Nephron progenitor cell (in vitro differentiated cells): Measurements from ENCODE around the gene SELENOH.

Experiments used
- DNase-seq: peaks from one replicate; pipeline ENCODE4 v3.0.0; 2021
- H3K27ac Mint-ChIP-seq: 2 replicates; pipeline ENCODE4 v1.8.0; 2021; ENCODE audit warnings: mild to moderate bottlenecking, moderate library complexity, mixed read lengths
- H3K27me3 Mint-ChIP-seq: 2 replicates; pipeline ENCODE4 v1.8.0; 2021; ENCODE audit warnings: mild to moderate bottlenecking, low read depth, mixed read lengths; ENCODE audit not compliant: poor library complexity
- H3K36me3 Mint-ChIP-seq: 2 replicates; pipeline ENCODE4 v1.8.0; 2021; ENCODE audit warnings: low read depth, mixed read lengths
- H3K4me1 Mint-ChIP-seq: 2 replicates; pipeline ENCODE4 v1.8.0; 2021; ENCODE audit warnings: mixed read lengths
- H3K4me3 Mint-ChIP-seq: 2 replicates; pipeline ENCODE4 v1.8.0; 2021; ENCODE audit warnings: mild to moderate bottlenecking, moderate library complexity, mixed read lengths
- H3K9me3 Mint-ChIP-seq: 2 replicates; pipeline ENCODE4 v1.8.0; 2021; ENCODE audit warnings: mild to moderate bottlenecking, moderate library complexity, mixed read lengths
- CTCF ChIP-seq: fragments of 200-600 bp; sonication (generic); IDR thresholded peaks from 2 replicates; pipeline ENCODE4 v1.5.0; 2021; ENCODE audit warnings: antibody characterized with exemption

Gene SELENOH

GRCh38 chr11:57751676-57752253, 10.5 kb downstream of the SELENOH start, which contains the start of gene BTBD18:
TSS of gene BTBD18 (minus strand) at chr11:57751819. CDS start at chr11:57751188, 631 bp downstream.
- no peak within 1 kb of the TSS for H3K27ac Mint-ChIP-seq
- TF ChIP-seq CTCF, result peak; percentile 34
- no peaks in the 10 kb centered on the region for H3K27me3 Mint-ChIP-seq
- peaks cover 7% of the 10 kb centered on the region for H3K4me1 Mint-ChIP-seq
- peaks cover 11% of the 10 kb centered on the region for H3K36me3 Mint-ChIP-seq
- no peaks in the 10 kb centered on the region for H3K9me3 Mint-ChIP-seq
- H3K4me3 Mint-ChIP-seq, result no peak within 1 kb of the TSS
- no peak for DNase-seq

- no peaks in the 10 kb centered on the region for H3K9me3 Mint-ChIP-seq
- TF ChIP-seq CTCF, result no peak
- H3K4me3 Mint-ChIP-seq, result no peak overlapping the region
- H3K27me3 Mint-ChIP-seq, result no peaks in the 10 kb centered on the region
- no peak for DNase-seq
- H3K27ac Mint-ChIP-seq, result no peak overlapping the region
- peaks cover 5% of the 10 kb centered on the region for H3K36me3 Mint-ChIP-seq
- H3K4me1 Mint-ChIP-seq, result peaks cover 7% of the 10 kb centered on the region
Measured at GRCh38 chr11:57752954-57753353, 11.7 kb downstream of the SELENOH start.

- H3K27ac Mint-ChIP-seq, result no peak overlapping the region
Measured at GRCh38 chr11:57758174-57758573, 16.9 kb downstream of the SELENOH start.

GRCh38 chr11:57761301-57762234, 20.3 kb downstream of the SELENOH start, which contains the start of gene CTNND1:
TSS of gene CTNND1 (plus strand) at chr11:57761802. CDS start at chr11:57791479, 29,677 bp downstream.
- DNase-seq, result peak; percentile 66
- H3K4me3 Mint-ChIP-seq, result peak within 1 kb of the TSS; percentile 100
- no peaks in the 10 kb centered on the region for H3K27me3 Mint-ChIP-seq
- H3K27ac Mint-ChIP-seq, result peak within 1 kb of the TSS; percentile 99
- peaks cover 13% of the 10 kb centered on the region for H3K36me3 Mint-ChIP-seq
- H3K9me3 Mint-ChIP-seq, result peaks cover 6% of the 10 kb centered on the region
- peaks cover 32% of the 10 kb centered on the region for H3K4me1 Mint-ChIP-seq
- no peak for TF ChIP-seq CTCF

More at GRCh38 chr11:57758174-57758573, 16.9 kb downstream of the SELENOH start:
- Mint-ChIP-seq H3K4me3 (no peak overlapping the region), H3K9me3 (no peaks in the 10 kb centered on the region), H3K36me3 (no peaks in the 10 kb centered on the region), H3K4me1 (peaks cover 12% of the 10 kb centered on the region), H3K27me3 (no peaks in the 10 kb centered on the region)
- DNase-seq, result no peak
- no peak for TF ChIP-seq CTCF

- Mint-ChIP-seq H3K27ac (peak overlapping the region; percentile 84), H3K36me3 (peaks cover 20% of the 10 kb centered on the region), H3K9me3 (peaks cover 11% of the 10 kb centered on the region), H3K4me1 (peaks cover 33% of the 10 kb centered on the region), H3K27me3 (no peaks in the 10 kb centered on the region), H3K4me3 (peak overlapping the region; percentile 100)
- TF ChIP-seq CTCF, result no peak
- no peak for DNase-seq
Measured at GRCh38 chr11:57762235-57762861, 21.1 kb downstream of the SELENOH start.
